Measurements from ENCODE around the gene ZDHHC17.

Gene ZDHHC17

GRCh38 chr12:76765598-76765997 is 1.7 kb downstream of the ZDHHC17 start:
- in situ Hi-C loops (cut with MboI; ENCODE audit: low sequenced_read_pairs), result no loop called here

GRCh38 chr12:76766161-76766560 is 2.2 kb downstream of the ZDHHC17 start:
- in situ Hi-C loops (cut with MboI; ENCODE audit: low sequenced_read_pairs), result no loop called here

GRCh38 chr12:76768576-76768975 is 4.7 kb downstream of the ZDHHC17 start:
- in situ Hi-C loops (cut with MboI; ENCODE audit: low sequenced_read_pairs), result no loop called here

GRCh38 chr12:76777765-76778216 is 13.9 kb downstream of the ZDHHC17 start:
- in situ Hi-C loops (cut with MboI; ENCODE audit: low sequenced_read_pairs), result loop anchor here (10.0 kb wide), 1 partner anchor 153 kb away; no protein-coding TSS in a partner anchor

- in situ Hi-C loops (cut with MboI; ENCODE audit: low sequenced_read_pairs), result loop anchor here (10.0 kb wide), 1 partner anchor 154 kb away; no protein-coding TSS in a partner anchor
Measured at GRCh38 chr12:76778364-76778763, 14.4 kb downstream of the ZDHHC17 start.

- in situ Hi-C loops (cut with MboI; ENCODE audit: low sequenced_read_pairs), result loop anchor here (10.0 kb wide), 1 partner anchor 155 kb away; no protein-coding TSS in a partner anchor
Measured at GRCh38 chr12:76779310-76779709, 15.4 kb downstream of the ZDHHC17 start.

- in situ Hi-C loops (cut with MboI; ENCODE audit: low sequenced_read_pairs), result no loop called here
Measured at GRCh38 chr12:76781321-76781720, 17.4 kb downstream of the ZDHHC17 start.

GRCh38 chr12:76782526-76782925 is 18.6 kb downstream of the ZDHHC17 start:
- in situ Hi-C loops (cut with MboI; ENCODE audit: low sequenced_read_pairs), result no loop called here

- in situ Hi-C loops (cut with MboI; ENCODE audit: low sequenced_read_pairs), result no loop called here
Measured at GRCh38 chr12:76784600-76785051, 20.7 kb downstream of the ZDHHC17 start.

- in situ Hi-C loops (cut with MboI; ENCODE audit: low sequenced_read_pairs), result no loop called here
Measured at GRCh38 chr12:76785407-76785806, 21.5 kb downstream of the ZDHHC17 start.

GRCh38 chr12:76786986-76787385 is 23.1 kb downstream of the ZDHHC17 start:
- in situ Hi-C loops (cut with MboI; ENCODE audit: low sequenced_read_pairs), result no loop called here

- in situ Hi-C loops (cut with MboI; ENCODE audit: low sequenced_read_pairs), result no loop called here
Measured at GRCh38 chr12:76787689-76788088, 23.8 kb downstream of the ZDHHC17 start.

- in situ Hi-C loops (cut with MboI; ENCODE audit: low sequenced_read_pairs), result no loop called here
Measured at GRCh38 chr12:76789335-76790050, 25.6 kb downstream of the ZDHHC17 start.

GRCh38 chr12:76790564-76791552 is 26.9 kb downstream of the ZDHHC17 start:
- in situ Hi-C loops (cut with MboI; ENCODE audit: low sequenced_read_pairs), result no loop called here

- in situ Hi-C loops (cut with MboI; ENCODE audit: low sequenced_read_pairs), result no loop called here
Measured at GRCh38 chr12:76792828-76793227, 28.9 kb downstream of the ZDHHC17 start.

- in situ Hi-C loops (cut with MboI; ENCODE audit: low sequenced_read_pairs), result no loop called here
Measured at GRCh38 chr12:76798864-76799263, 34.9 kb downstream of the ZDHHC17 start.

- in situ Hi-C loops (cut with MboI; ENCODE audit: low sequenced_read_pairs), result no loop called here
Measured at GRCh38 chr12:76799362-76799761, 35.4 kb downstream of the ZDHHC17 start.

- in situ Hi-C loops (cut with MboI; ENCODE audit: low sequenced_read_pairs), result no loop called here
Measured at GRCh38 chr12:76802060-76802459, 38.1 kb downstream of the ZDHHC17 start.

GRCh38 chr12:76804435-76804976 is 40.6 kb downstream of the ZDHHC17 start:
- in situ Hi-C loops (cut with MboI; ENCODE audit: low sequenced_read_pairs), result no loop called here

GRCh38 chr12:76810671-76811419 is 46.9 kb downstream of the ZDHHC17 start:
- in situ Hi-C loops (cut with MboI; ENCODE audit: low sequenced_read_pairs), result no loop called here

Data from HL-60/S4 treated with retinoic acid at 250 ng/mL for 4 days and 3 days (cell line).